Activated CD8-positive, alpha-beta T cell treated with anti-CD3 and anti-CD28 coated beads, Interleukin-2, amount 10 ng/mL, durations not matched to agents 7 days and 5 days (primary cell): Measurements from ENCODE around the gene POFUT2. TPM values are rescaled to one million over a fixed set of nuclear protein-coding genes. Genes with fewer than 3 reads are reported as not detected.

Experiments
- ATAC-seq: fragments of 150-1000 bp; cut with Tn5 transposase; one replicate; pipeline ENCODE4 v1.10.0; 2021; ENCODE audit warnings: moderate library complexity
- CTCF ChIA-PET: fragments of 350-600 bp; sonication (Branson Sonifier 250); formaldehyde crosslinking; loops from one replicate; lab custom pipeline; 2021; ENCODE audit warnings: antibody characterized with exemption; lab: Charles Lee
- POLR2A ChIA-PET: fragments of 350-600 bp; sonication (Branson Sonifier 250); formaldehyde crosslinking; loops from one replicate; lab custom pipeline; 2021; ENCODE audit warnings: antibody characterized with exemption; lab: Charles Lee
- DNase-seq: peaks from one replicate; pipeline ENCODE4 v3.0.0-alpha.2; 2020
- H3K27ac Mint-ChIP-seq: one replicate; pipeline ENCODE4 v1.8.0; 2021; ENCODE audit warnings: mild to moderate bottlenecking, mixed read lengths
- H3K27me3 Mint-ChIP-seq: one replicate; pipeline ENCODE4 v1.8.0; 2021; ENCODE audit warnings: low read depth, mixed read lengths
- H3K36me3 Mint-ChIP-seq: one replicate; pipeline ENCODE4 v1.8.0; 2021; ENCODE audit warnings: low read depth, mixed read lengths
- H3K4me1 Mint-ChIP-seq: one replicate; pipeline ENCODE4 v1.8.0; 2021; ENCODE audit warnings: low read depth, mixed read lengths
- H3K4me3 Mint-ChIP-seq: one replicate; pipeline ENCODE4 v1.8.0; 2021; ENCODE audit warnings: mild to moderate bottlenecking, mixed read lengths
- H3K9me3 Mint-ChIP-seq: one replicate; pipeline ENCODE4 v1.8.0; 2022; ENCODE audit warnings: mixed read lengths; ENCODE audit not compliant: insufficient read depth
- total RNA-seq, 2 experiments: library from RNA; stranded (reverse); gene quantifications; one replicate each; pipeline ENCODE4 v1.2.3, GENCODE V29; 2021

POFUT2 gene
- total RNA-seq, 2 experiments from 2014 or later: 13.6 to 16.0 TPM

DNA sequence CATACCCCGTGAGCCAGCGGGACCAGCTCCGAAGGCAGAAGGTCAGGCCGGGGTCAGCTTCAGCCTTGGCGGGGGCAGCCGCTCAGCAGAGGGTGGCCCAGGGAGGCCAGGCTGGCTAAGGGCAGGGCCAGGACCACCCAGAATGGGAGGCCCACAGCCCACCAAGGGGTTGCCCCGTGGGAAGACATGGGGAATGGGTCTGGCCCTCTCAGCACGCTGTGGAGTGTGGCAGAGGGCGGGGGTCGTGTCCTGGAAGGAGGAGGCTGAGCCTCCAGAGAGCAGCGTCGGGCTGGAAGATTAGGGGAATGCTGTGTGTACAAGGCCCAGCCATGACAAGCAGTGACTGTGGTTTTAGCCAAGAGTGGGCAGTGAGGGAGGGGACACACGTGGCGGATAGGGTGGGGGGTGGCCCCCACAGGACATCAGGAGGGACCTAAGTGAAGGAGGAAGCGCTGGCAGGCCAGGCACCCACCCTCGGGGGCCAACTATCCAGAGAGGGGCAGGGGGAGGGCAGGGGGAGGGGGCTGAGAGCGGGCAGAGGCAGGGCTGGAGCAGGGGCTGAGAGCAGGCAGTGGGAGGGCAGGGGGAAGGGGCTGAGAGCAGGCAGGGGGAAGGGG is 43.9 kb upstream of the POFUT2 start:
- no peak for ATAC-seq
- no peaks in the 10 kb centered on the region for H3K36me3 Mint-ChIP-seq
- no peaks in the 10 kb centered on the region for H3K4me1 Mint-ChIP-seq
- no peak overlapping the region for H3K27ac Mint-ChIP-seq
- no peak overlapping the region for H3K4me3 Mint-ChIP-seq
- H3K27me3 Mint-ChIP-seq: no peaks in the 10 kb centered on the region
- no peak for DNase-seq
- ChIA-PET POLR2A (no interaction called here), CTCF (no interaction called here)
- H3K9me3 Mint-ChIP-seq: no peaks in the 10 kb centered on the region

GRCh38 chr21:45330851-45331261 is 43.2 kb upstream of the POFUT2 start:
- H3K36me3 Mint-ChIP-seq: no peaks in the 10 kb centered on the region
- CTCF ChIA-PET: no interaction called here
- H3K27me3 Mint-ChIP-seq: no peaks in the 10 kb centered on the region
- POLR2A ChIA-PET: no interaction called here
- ATAC-seq (no peak), DNase-seq (no peak)
- H3K9me3 Mint-ChIP-seq: no peaks in the 10 kb centered on the region
- no peaks in the 10 kb centered on the region for H3K4me1 Mint-ChIP-seq
- H3K4me3 Mint-ChIP-seq: no peak overlapping the region
- H3K27ac Mint-ChIP-seq: no peak overlapping the region

DNA sequence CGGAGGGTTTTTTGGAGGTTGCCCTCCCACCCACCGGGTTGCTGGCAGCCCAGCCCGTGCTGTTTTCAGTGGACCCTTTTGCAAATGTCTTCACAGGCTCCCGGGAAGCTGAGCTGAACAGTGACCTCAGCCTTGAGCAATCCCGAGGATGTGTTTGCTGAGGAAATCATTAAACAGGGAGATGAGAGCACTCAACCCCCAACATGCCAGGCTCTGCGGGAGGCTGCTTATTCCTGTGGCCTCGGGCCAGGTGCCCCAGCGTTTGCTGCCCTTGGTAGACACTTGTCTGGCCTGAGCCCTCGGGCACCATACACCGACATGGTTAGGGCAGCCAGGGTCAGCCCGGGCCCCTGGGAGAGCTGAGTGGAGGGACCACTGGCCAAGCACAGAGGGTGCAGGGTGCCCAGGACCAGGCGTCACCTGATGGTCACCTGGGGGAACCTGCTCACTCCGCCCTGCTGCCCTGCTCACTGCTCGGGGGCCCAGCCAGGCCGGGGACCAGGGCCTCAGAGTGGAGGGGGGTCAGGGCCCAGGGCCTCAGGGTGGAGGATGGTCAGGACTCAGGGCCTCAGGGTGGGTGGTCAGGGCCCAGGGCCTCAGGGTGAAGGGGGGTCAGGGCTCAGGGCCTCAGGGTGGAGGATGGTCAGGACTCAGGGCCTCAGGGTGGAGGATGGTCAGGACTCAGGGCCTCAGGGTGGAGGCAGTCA is 42.5 kb upstream of the POFUT2 start:
- H3K4me3 Mint-ChIP-seq: no peak overlapping the region
- ChIA-PET CTCF (no interaction called here), POLR2A (no interaction called here)
- DNase-seq (no peak), ATAC-seq (no peak)
- H3K9me3 Mint-ChIP-seq: no peaks in the 10 kb centered on the region
- H3K36me3 Mint-ChIP-seq: no peaks in the 10 kb centered on the region
- H3K27me3 Mint-ChIP-seq: no peaks in the 10 kb centered on the region
- no peaks in the 10 kb centered on the region for H3K4me1 Mint-ChIP-seq
- H3K27ac Mint-ChIP-seq: no peak overlapping the region

DNA sequence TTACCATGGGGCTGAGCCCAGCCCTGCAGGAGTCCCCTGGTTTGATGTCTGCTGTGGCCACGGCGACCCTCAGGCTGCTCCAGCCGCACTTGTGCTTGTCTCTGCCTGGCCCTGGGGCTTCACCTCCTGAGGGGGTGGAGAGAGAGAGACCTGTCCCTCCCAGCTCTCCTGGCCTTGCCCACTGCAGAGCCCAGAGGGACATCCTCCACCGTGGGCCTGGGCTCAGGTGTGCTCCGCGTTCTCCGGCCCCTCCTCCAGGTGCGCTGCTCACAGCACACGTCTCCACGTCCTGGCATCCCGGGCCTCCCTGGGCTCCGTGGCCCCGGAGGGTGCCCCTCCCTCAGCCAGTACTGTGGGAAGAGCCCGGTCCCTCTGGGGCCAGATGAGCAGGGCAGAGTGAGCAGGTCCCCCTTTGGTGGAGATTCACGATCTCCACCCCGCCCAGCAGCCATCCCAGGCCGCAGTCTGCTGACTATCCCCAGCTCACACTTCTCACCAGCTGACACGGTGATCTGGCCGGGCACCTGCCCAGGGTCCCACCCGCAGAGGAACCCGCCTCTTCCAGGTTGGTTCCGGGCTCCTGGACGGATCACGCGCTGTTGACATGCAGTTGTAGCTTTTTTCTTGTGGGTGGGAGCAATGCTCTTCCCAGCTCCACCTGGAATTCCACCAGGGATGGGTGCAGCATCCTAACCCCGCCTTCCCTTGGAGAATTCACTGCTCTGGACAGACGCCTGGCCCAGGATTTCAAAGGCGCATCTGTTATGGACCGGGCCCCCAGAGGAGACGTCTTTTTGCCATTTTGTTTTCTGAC is 41.8 kb upstream of the POFUT2 start:
- DNase-seq: no peak
- no peak overlapping the region for H3K4me3 Mint-ChIP-seq
- H3K4me1 Mint-ChIP-seq: no peaks in the 10 kb centered on the region
- H3K36me3 Mint-ChIP-seq: no peaks in the 10 kb centered on the region
- no peak for ATAC-seq
- no peaks in the 10 kb centered on the region for H3K27me3 Mint-ChIP-seq
- ChIA-PET CTCF (no interaction called here), POLR2A (no interaction called here)
- H3K9me3 Mint-ChIP-seq: no peaks in the 10 kb centered on the region
- no peak overlapping the region for H3K27ac Mint-ChIP-seq

DNA sequence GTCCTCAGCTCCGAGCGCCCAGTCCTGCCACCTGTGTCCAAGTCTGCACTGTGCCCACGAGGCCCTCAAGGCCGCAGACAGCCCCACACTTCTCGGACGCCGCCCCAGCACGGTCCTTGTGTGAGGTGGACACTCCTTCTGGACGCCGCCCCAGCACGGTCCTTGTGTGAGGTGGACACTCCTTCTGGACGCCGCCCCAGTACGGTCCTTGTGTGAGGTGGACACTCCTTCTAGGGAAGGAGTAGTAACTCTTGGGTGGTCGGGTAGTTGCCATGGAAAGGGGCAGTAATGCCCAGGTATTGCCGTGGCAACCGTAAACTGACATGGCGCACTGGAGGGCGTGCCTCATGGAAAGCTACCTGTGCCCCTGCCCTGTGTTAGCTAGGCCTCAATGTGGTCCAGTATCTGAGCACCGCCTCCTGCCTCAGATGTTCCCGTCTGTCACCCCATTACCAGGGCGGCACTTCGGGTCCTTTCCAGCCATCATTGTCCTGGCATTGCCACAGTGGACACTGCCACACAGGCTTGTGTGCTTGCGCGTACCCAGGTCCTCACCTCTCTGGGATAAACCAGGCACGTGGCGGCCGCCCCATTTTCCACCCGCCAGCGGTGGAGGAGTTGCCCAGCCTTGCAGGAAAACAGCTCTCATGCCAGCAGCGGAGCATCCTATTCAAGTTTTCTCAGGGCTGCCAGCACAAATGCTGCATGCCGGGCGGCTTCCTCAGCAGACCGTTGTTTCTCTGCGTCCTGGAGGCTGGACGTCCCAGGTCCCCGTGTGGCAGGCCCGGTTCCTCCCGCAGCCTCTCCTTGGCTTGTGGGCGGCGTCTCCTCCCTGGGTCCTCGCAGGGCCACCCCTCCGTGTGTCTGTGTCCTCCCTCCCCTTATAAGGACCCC is 40.8 kb upstream of the POFUT2 start:
- Mint-ChIP-seq H3K4me1 (no peaks in the 10 kb centered on the region), H3K27ac (no peak overlapping the region), H3K27me3 (no peaks in the 10 kb centered on the region), H3K36me3 (no peaks in the 10 kb centered on the region), H3K9me3 (no peaks in the 10 kb centered on the region), H3K4me3 (no peak overlapping the region)
- CTCF ChIA-PET: interaction anchor here (0.7 kb wide), 1 partner anchor 848 kb away, joined by 3 read pairs; no protein-coding TSS in a partner anchor
- ATAC-seq: no peak
- POLR2A ChIA-PET: no interaction called here
- DNase-seq: no peak

DNA sequence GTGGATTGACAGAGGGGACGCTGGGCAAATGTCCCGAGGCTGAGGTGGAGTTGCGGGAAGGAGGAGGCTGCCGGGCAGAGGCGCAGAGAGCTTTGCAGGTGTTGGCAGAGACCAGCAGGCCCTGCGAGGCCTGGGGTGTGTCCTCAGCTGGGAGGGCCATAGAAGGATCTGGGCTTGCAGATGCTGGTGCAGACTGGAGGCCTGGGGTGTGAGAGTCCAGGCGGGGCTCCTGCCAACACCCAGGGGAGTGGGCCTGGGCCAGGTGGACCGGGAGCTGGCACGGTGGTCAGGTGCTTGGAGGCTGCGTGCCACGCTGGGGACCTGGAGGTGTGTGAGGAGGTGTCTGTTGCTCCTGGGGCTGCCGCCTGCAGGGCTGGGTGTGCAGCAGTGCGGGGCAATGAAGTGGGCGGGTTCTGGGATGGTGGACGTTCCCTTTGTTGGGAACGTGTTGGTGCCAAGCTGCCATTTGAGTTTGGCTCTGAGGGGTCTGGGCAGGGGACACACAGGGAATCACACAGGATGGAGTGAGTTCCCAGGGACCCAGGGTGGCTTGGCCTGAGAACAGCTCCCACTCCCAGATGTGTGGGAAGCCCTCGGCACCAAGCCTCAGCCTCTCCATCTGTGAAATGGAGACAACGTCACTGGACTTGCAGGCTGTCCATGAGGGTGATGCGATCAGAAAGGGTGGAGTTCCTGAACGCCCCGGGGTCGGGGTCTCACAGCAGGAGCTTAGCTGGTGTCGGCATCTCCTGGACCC is 39.9 kb upstream of the POFUT2 start:
- H3K27ac Mint-ChIP-seq: no peak overlapping the region
- DNase-seq (no peak), ATAC-seq (no peak)
- H3K4me1 Mint-ChIP-seq: no peaks in the 10 kb centered on the region
- CTCF ChIA-PET: no interaction called here
- POLR2A ChIA-PET: no interaction called here
- no peaks in the 10 kb centered on the region for H3K27me3 Mint-ChIP-seq
- no peaks in the 10 kb centered on the region for H3K36me3 Mint-ChIP-seq
- H3K9me3 Mint-ChIP-seq: no peaks in the 10 kb centered on the region
- no peak overlapping the region for H3K4me3 Mint-ChIP-seq

- Mint-ChIP-seq H3K9me3 (no peaks in the 10 kb centered on the region), H3K4me1 (peaks cover 3% of the 10 kb centered on the region), H3K27ac (no peak overlapping the region), H3K4me3 (no peak overlapping the region), H3K36me3 (no peaks in the 10 kb centered on the region), H3K27me3 (no peaks in the 10 kb centered on the region)
- CTCF ChIA-PET: no interaction called here
- DNase-seq: no peak
- ATAC-seq: no peak
- POLR2A ChIA-PET: no interaction called here
Observed at GRCh38 chr21:45326891-45327440, 39.3 kb upstream of the POFUT2 start.

GRCh38 chr21:45326169-45326851 is 38.6 kb upstream of the POFUT2 start:
- no peaks in the 10 kb centered on the region for H3K27me3 Mint-ChIP-seq

GRCh38 chr21:45325206-45326168 is 37.8 kb upstream of the POFUT2 start:
- Mint-ChIP-seq H3K27me3 (no peaks in the 10 kb centered on the region), H3K4me1 (peaks cover 3% of the 10 kb centered on the region), H3K9me3 (no peaks in the 10 kb centered on the region), H3K27ac (no peak overlapping the region), H3K4me3 (no peak overlapping the region), H3K36me3 (no peaks in the 10 kb centered on the region)
- DNase-seq (no peak), ATAC-seq (no peak)
- ChIA-PET POLR2A (no interaction called here), CTCF (no interaction called here)

More at GRCh38 chr21:45326169-45326851, 38.6 kb upstream of the POFUT2 start:
- Mint-ChIP-seq H3K36me3 (no peaks in the 10 kb centered on the region), H3K9me3 (no peaks in the 10 kb centered on the region), H3K4me3 (no peak overlapping the region), H3K4me1 (peaks cover 3% of the 10 kb centered on the region), H3K27ac (no peak overlapping the region)
- POLR2A ChIA-PET: no interaction called here
- no peak for ATAC-seq
- CTCF ChIA-PET: no interaction called here
- no peak for DNase-seq
